ENCODE data around the gene PLEKHG4. TPM values are rescaled to one million over a fixed set of nuclear protein-coding genes. Genes with fewer than 3 reads are reported as not detected.
A peak's percentile ranks its signal among the peaks of the same experiment; 100 is the strongest.

The PLEKHG4 gene
- total RNA-seq, 1 donor from 2014 or later: 3.7 TPM

- Histone ChIP-seq H3K9me3 (no peaks in the 10 kb centered on the region), H3K27me3 (no peaks in the 10 kb centered on the region), H3K4me3 (no peak overlapping the region), H3K4me1 (no peaks in the 10 kb centered on the region), H3K27ac (no peak overlapping the region), H3K36me3 (no peaks in the 10 kb centered on the region)
- intact Hi-C loops (cut with DNase I): no loop called here
- TF ChIP-seq CTCF (IDR thresholded peaks at IDR 0.05): no peak
- DNase-seq (ENCODE audit: low spot score in 2 of 2): no peak
Measured at GRCh38 chr16:67294938-67295361, 15.6 kb downstream of the PLEKHG4 start.

GRCh38 chr16:67296420-67296819, 17.1 kb downstream of the PLEKHG4 start:
- no peaks in the 10 kb centered on the region for H3K27me3 ChIP-seq
- no peak for DNase-seq (ENCODE audit: low spot score in 2 of 2)
- intact Hi-C loops (cut with DNase I): no loop called here
- H3K36me3 ChIP-seq: no peaks in the 10 kb centered on the region
- H3K27ac ChIP-seq: no peak overlapping the region
- TF ChIP-seq CTCF (IDR thresholded peaks at IDR 0.05): no peak
- H3K4me1 ChIP-seq: peaks cover 0 to under 1% of the 10 kb centered on the region in 2 donors
- no peaks in the 10 kb centered on the region for H3K9me3 ChIP-seq
- H3K4me3 ChIP-seq: no peak overlapping the region

- TF ChIP-seq CTCF (IDR thresholded peaks at IDR 0.05): no peak
- H3K36me3 ChIP-seq: no peaks in the 10 kb centered on the region
- no peaks in the 10 kb centered on the region for H3K27me3 ChIP-seq
- no peak overlapping the region for H3K4me3 ChIP-seq
- H3K27ac ChIP-seq: no peak overlapping the region
- H3K4me1 ChIP-seq: peaks cover 0 to 4% of the 10 kb centered on the region in 2 donors
- H3K9me3 ChIP-seq: no peaks in the 10 kb centered on the region
- no peak for DNase-seq (ENCODE audit: low spot score in 2 of 2)
- intact Hi-C loops (cut with DNase I): no loop called here
Measured at GRCh38 chr16:67298277-67298676, 18.9 kb downstream of the PLEKHG4 start.

GRCh38 chr16:67299269-67299668, 19.9 kb downstream of the PLEKHG4 start:
- Histone ChIP-seq H3K4me1 (peaks cover 0 to 4% of the 10 kb centered on the region in 2 donors), H3K27me3 (no peaks in the 10 kb centered on the region), H3K9me3 (no peaks in the 10 kb centered on the region), H3K36me3 (no peaks in the 10 kb centered on the region), H3K27ac (no peak overlapping the region), H3K4me3 (no peak overlapping the region)
- no peak for TF ChIP-seq CTCF (IDR thresholded peaks at IDR 0.05)
- no peak for DNase-seq (ENCODE audit: low spot score in 2 of 2)
- intact Hi-C loops (cut with DNase I): no loop called here

GRCh38 chr16:67301080-67301782, 21.9 kb downstream of the PLEKHG4 start:
- Histone ChIP-seq H3K4me1 (peaks cover 0 to 4% of the 10 kb centered on the region in 2 donors), H3K4me3 (no peak overlapping the region), H3K27ac (peak overlapping the region; percentile 21 to 34), H3K36me3 (no peaks in the 10 kb centered on the region), H3K9me3 (no peaks in the 10 kb centered on the region), H3K27me3 (no peaks in the 10 kb centered on the region)
- intact Hi-C loops (cut with DNase I): no loop called here
- no peak for TF ChIP-seq CTCF (IDR thresholded peaks at IDR 0.05)
- no peak for DNase-seq (ENCODE audit: low spot score in 2 of 2)
